GM18861 (cell line): Measurements from ENCODE around the gene ASPM.
"Not testable (repeated sequence)": the region's sequence is repeated elsewhere in the genome, so short reads cannot be mapped to it uniquely, and the experiment has no call there.

Experiments
- ATAC-seq: cut with Tn5 transposase; IDR thresholded peaks from one replicate; pipeline ENCODE4 v1.9.1; 2021; ENCODE audit not compliant: unreplicated experiment

Gene ASPM

GRCh38 chr1:197144570-197145325, 1.7 kb downstream of the ASPM start:
- ATAC-seq = no peak

DNA sequence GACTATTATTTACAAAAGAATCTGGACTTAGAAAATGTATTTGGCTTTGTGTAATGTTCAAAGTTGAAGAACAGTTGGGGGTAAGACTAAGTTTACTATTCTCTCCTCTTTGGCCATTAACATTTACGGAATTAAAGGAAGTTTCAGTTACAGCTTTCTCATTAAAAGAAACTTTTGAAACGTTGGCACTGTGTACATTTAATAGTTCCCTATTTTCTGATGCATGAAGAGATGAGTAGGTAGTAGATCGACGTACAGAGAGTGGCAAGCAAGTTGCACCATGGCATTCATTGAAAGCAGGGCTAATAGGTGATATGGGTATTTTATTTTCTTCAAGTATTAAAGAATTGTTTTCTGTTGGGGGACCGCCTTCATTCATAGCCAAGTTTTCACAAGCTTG, 3.2 kb downstream of the ASPM start:
- ATAC-seq = no peak

- no peak for ATAC-seq
Measured at GRCh38 chr1:197141575-197141974, 4.9 kb downstream of the ASPM start.

DNA sequence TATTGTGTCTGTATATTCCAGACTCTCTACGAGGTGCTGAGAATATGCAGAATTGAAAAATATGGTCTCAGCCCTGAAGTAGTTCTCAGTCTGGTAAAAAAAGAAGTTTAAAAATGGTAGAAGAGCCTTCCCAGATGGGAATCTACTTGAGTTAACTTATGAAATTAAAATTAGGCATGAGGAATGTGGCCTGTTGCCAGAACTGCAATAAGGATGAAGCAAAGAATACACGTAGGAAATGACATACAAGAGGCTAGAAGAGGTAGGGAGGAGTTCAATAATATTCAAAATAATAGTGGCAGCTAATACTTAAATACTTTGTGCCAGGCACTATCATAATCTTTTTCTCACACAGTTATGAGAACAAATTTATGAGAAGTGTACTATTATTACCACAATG, 6.3 kb downstream of the ASPM start:
- ATAC-seq = no peak

- ATAC-seq = no peak
Measured at GRCh38 chr1:197139169-197139568, 7.3 kb downstream of the ASPM start.

DNA sequence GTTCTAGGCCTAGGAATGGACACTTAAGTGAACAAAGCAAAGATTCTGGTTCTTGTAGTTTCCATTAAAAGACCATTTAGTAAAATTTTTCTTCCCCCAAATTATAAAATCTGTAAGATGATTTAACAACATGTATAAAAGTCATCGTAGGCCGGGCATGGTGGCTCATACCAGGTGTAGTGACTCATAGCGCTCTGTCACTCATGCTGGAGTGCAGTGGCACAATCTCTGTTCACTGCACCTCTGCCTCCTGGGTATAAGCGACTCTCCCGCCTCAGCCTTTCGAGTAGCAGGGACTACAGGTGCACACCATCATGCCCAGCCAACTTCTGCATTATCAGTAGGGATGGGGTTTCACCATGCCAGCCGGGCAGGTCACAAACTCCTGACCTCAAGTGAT, 9.1 kb downstream of the ASPM start:
- no peak for ATAC-seq

DNA sequence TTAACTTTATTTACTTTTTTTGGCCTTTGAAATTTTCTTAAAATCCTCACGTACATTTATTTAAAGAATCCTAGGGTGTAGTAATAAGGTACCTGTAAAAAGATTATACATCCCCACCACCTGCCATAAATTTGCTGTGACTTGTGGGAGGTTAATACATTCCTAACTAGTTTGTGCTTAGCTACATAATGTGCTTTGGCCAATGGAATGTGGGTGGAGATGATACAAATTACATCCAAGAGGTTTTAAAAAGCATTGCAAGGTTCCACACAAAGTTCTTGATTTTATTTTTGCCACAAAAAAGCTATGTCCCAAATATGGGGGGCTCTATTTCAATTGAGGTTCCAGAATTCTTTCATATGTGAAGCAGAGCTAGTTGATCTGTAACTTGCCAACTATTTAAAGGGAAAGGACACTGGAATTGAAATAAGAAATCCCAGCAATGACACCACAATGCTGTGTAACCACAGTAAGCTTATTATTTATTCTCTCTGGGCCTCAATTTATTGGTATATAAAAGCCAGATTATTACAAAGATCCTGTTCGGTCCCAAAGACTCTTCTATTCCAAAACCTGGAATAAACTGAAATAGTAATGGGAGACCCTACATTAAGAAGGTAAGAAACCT, 15.7 kb downstream of the ASPM start:
- ATAC-seq = no peak

DNA sequence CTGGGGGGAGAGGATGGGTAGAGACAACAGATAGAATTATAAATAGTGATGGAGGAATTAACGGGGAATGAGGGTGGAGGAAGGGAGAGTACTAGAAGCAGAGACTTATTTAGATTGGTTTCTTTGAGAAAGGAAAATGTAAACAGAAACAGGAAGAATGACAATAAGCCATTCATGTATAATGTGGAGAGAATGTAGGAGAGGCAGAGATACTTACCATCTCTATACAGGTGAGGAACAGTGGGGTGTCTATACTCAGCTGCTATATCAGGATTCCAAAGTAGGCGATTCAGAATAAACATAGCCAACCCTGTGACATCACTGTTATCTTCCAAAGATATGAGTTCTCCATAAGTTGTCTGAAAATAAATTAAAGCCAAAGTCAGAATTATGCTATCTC, 16.8 kb downstream of the ASPM start:
- ATAC-seq = no peak

DNA sequence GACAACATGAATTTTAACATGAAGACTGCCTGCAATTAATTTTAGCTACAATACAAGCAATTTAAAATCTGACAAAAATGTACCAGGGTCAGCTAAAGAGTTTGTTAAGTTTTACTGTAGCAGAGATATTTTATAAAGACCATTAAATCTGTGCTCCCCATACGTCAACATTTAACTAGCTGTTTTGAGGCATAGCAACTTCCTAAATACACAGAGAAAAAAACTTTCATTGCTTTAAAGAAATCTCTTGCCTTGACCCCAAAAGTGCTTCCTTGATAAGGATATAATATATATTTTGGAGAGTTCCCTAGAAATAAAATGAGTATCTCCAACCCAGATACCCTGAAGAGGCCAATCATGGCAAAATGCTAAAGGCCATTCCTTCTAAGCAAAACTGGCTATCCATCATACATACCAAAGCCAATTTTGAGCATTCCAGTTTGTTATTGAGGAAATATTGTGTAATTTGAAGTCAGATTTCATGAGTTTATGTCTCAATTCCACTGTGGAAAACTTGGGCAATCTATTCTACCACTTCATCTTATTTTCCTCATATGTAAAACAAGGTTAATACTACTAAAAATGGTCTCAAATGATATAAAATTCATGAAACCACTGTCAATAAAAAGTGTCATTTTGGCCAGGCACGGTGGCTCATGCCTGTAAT, 19.1 kb downstream of the ASPM start:
- no peak for ATAC-seq

DNA sequence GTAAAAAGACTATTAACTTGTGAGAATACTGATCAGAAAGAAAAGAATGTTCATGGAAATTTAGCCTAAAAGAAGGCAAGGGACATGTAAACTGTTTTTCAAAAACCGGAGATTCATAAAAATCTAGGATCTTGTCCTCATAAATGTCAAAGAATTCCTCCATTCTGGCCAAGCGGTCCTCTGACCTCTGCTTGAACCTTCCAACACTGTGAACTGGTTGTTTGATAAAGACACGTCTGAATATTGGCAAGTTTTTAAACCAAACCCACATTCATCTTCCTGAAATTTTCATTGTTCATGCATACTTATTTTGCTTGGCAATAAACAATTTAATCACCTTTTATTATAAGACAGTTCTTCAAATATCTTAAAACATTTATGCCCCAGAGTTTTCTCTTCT, 19.8 kb downstream of the ASPM start:
- ATAC-seq = no peak

- no peak for ATAC-seq
Measured at GRCh38 chr1:197124376-197124775, 22.1 kb downstream of the ASPM start.

- ATAC-seq = no peak
Measured at GRCh38 chr1:197116156-197116555, 30.3 kb downstream of the ASPM start.

- no peak for ATAC-seq
Measured at GRCh38 chr1:197106869-197107268, 39.6 kb downstream of the ASPM start.

- no peak for ATAC-seq
Measured at GRCh38 chr1:197103300-197103699, 43.2 kb downstream of the ASPM start.

GRCh38 chr1:197101978-197102377, 44.5 kb downstream of the ASPM start:
- no peak for ATAC-seq

DNA sequence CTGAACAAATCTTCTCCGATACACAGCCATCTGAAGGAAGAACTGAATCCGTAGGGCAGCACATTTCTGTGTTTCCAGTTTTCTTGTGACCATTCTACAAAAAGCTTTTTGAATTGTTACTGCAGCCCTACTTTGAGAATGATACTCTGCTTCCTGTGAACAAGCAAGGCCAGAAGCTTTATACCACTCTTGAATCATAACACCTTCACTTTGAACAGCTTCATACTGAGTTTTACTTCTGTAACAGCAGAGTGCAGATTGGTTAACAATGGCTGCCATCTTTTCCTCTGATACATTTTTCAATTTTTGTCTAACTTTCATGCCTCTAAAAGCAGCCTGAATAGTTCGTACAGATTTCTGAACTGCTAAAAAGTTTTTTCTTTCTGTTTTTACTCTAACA, 45.8 kb downstream of the ASPM start:
- no peak for ATAC-seq

DNA sequence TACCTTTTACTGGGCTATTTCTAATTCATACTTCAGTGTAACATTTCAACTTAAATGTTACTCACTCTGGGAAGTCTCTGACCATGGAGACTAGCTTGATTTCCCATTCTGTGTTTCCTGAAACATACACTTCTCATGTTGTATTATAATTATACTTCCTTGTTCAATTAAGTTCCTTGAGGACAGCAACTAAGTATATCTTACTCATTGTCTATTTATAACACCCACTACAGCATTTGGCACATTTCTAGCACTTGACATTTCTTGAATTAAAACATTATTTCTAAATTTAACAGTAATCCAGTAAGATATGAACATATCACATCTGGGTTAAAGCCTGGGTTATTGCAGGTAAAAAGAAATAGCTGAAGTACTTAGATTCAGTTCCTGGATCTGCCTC, 47.0 kb downstream of the ASPM start:
- ATAC-seq = no peak

GRCh38 chr1:197096971-197097370, 49.5 kb downstream of the ASPM start:
- ATAC-seq = not testable (repeated sequence)

- ATAC-seq = no peak
Measured at GRCh38 chr1:197096137-197096536, 50.3 kb downstream of the ASPM start.

DNA sequence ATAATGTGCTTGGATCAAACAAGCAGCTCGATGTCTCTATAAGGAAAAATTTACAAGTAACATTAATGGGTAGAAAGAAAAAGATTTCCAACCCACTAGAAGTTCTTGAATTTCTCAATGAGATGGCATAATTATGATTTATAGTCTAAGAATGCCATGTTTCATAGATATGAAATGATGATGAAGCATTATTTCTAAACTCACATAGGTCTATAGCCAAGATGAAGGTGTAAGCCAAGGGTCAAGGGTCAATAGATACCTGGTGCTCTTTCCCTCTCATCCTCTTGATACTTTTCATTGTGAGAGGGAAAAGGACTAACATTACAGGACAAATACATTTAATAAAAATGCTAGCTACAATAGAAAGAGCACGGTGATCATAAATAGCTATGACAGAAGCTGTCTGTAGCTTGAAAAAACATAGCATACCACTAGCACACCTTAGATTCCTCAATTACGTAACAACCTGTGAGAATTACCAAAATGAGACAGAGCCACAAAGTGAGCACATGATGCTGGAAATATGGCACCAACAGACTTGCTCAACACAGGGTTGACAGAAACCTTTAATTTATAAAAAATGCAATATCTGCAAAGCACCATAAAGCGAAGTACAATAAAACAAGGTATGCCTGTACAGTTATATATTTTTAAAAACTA, 53.1 kb downstream of the ASPM start:
- ATAC-seq = no peak

- ATAC-seq = no peak
Measured at GRCh38 chr1:197092491-197093023, 53.9 kb downstream of the ASPM start.

- ATAC-seq = no peak
Measured at GRCh38 chr1:197083474-197083873, 63.0 kb downstream of the ASPM start.
